Subcutaneous adipose tissue (tissue), 4 donors: Measurements from ENCODE around the gene HSPA9. TPM values are rescaled to one million over a fixed set of nuclear protein-coding genes. Genes with fewer than 3 reads are reported as not detected.

ENCODE experiments used
- CTCF ChIP-seq: fragments of 450-650 bp; IDR thresholded peaks from one replicate; pipeline ENCODE4 v1.5.1; 2016; ENCODE audit warnings: low read depth, mild to moderate bottlenecking, control low read depth, antibody characterized with exemption, moderate library complexity
- total RNA-seq, 4 donors: library from RNA; depleted of rRNA; stranded (reverse); fragments of >200 nt; gene quantifications; one replicate each; pipeline ENCODE4 v1.1.0, GENCODE V29; 2016

Gene HSPA9
- total RNA-seq, 4 donors from 2014 or later, result 170 to 197 (median 185) TPM

GRCh38 chr5:138602371-138603000 is 27.3 kb upstream of the HSPA9 start:
- TF ChIP-seq CTCF, result no peak

GRCh38 chr5:138601444-138601843 is 26.2 kb upstream of the HSPA9 start:
- TF ChIP-seq CTCF, result no peak

- TF ChIP-seq CTCF, result no peak
Observed at GRCh38 chr5:138600446-138600845, 25.2 kb upstream of the HSPA9 start.

GRCh38 chr5:138597661-138598400 is 22.6 kb upstream of the HSPA9 start:
- TF ChIP-seq CTCF, result no peak

- TF ChIP-seq CTCF, result no peak
Observed at GRCh38 chr5:138596105-138596881, 21.1 kb upstream of the HSPA9 start.

GRCh38 chr5:138595180-138595795 is 20.1 kb upstream of the HSPA9 start:
- TF ChIP-seq CTCF, result no peak
